Tongue (tissue), 2 donors: ENCODE measurements around the gene LRRK1. TPM values are rescaled to one million over a fixed set of nuclear protein-coding genes. Genes with fewer than 3 reads are reported as not detected.
A peak's percentile ranks its signal among the peaks of the same experiment; 100 is the strongest.
"Not testable (repeated sequence)": the region's sequence is repeated elsewhere in the genome, so short reads cannot be mapped to it uniquely, and the experiment has no call there.

ENCODE experiments used
- DNase-seq: peaks from one replicate; pipeline ENCODE4 v3.0.0-alpha.2; 2015
- total RNA-seq: library from RNA; depleted of rRNA; stranded (reverse); fragments of >200 nt; gene quantifications from one replicate; pipeline ENCODE4 v1.2.3, GENCODE V29; 2014

Gene LRRK1
- total RNA-seq, 1 donor from 2014 or later = 14.2 TPM

- no peak for DNase-seq
Measured at GRCh38 chr15:101093958-101094357, 174.8 kb downstream of the LRRK1 start.

- not testable (repeated sequence) for DNase-seq
Measured at GRCh38 chr15:101095796-101096406, 176.7 kb downstream of the LRRK1 start.

GRCh38 chr15:101097111-101097510 is 178.0 kb downstream of the LRRK1 start:
- no peak for DNase-seq

GRCh38 chr15:101099183-101099582 is 180.0 kb downstream of the LRRK1 start:
- DNase-seq = no peak

GRCh38 chr15:101100118-101100517 is 181.0 kb downstream of the LRRK1 start:
- no peak for DNase-seq

- no peak for DNase-seq
Measured at GRCh38 chr15:101100593-101101442, 181.7 kb downstream of the LRRK1 start.

- no peak for DNase-seq
Measured at GRCh38 chr15:101101676-101102075, 182.5 kb downstream of the LRRK1 start.

GRCh38 chr15:101102746-101103145 is 183.6 kb downstream of the LRRK1 start:
- no peak for DNase-seq

- no peak for DNase-seq
Measured at GRCh38 chr15:101103598-101103997, 184.4 kb downstream of the LRRK1 start.

- peak; percentile 62 for DNase-seq
Measured at GRCh38 chr15:101104141-101104540, 185.0 kb downstream of the LRRK1 start.

GRCh38 chr15:101105059-101105891 is 186.1 kb downstream of the LRRK1 start:
- DNase-seq = no peak

- DNase-seq = no peak
Measured at GRCh38 chr15:101107101-101107500, 187.9 kb downstream of the LRRK1 start.

- no peak for DNase-seq
Measured at GRCh38 chr15:101107625-101108460, 188.7 kb downstream of the LRRK1 start.

- no peak for DNase-seq
Measured at GRCh38 chr15:101108461-101108775, 189.3 kb downstream of the LRRK1 start.

- no peak for DNase-seq
Measured at GRCh38 chr15:101108791-101109190, 189.6 kb downstream of the LRRK1 start.

- no peak for DNase-seq
Measured at GRCh38 chr15:101110681-101111569, 191.8 kb downstream of the LRRK1 start.

GRCh38 chr15:101111570-101112262 is 192.6 kb downstream of the LRRK1 start:
- DNase-seq = no peak

GRCh38 chr15:101112336-101113113 is 193.4 kb downstream of the LRRK1 start:
- peak; percentile 50 for DNase-seq
